Natural killer cell (primary cell): ENCODE measurements around the gene TBCD. TPM values are rescaled to one million over a fixed set of nuclear protein-coding genes. Genes with fewer than 3 reads are reported as not detected.
A peak's percentile ranks its signal among the peaks of the same experiment; 100 is the strongest.

Source experiments
- ATAC-seq, 3 donors: fragments of 150-1000 bp in 2 of 3; fragments of 200-7000 bp in 1 of 3; cut with Tn5 transposase; 1 replicate in 1 of 3; 2 replicates in 2 of 3; pipeline ENCODE4 v1.10.0; 2021; ENCODE audit warnings: mild to moderate bottlenecking in 2 of 3, moderate library complexity in 2 of 3
- DNase-seq, 2 donors: peaks; one replicate each; pipeline versions ENCODE4 v3.0.0 to v3.0.0-alpha.2; 2013 to 2021; ENCODE audit warnings: mixed read lengths in 1 of 2
- H3K27ac ChIP-seq: one replicate; pipeline ENCODE4 v1.5.1; 2013; ENCODE audit warnings: mild to moderate bottlenecking, low read length
- H3K27me3 ChIP-seq: one replicate; pipeline ENCODE4 v1.6.1; 2013; ENCODE audit warnings: low read length; ENCODE audit not compliant: control insufficient read depth, insufficient read depth
- H3K36me3 ChIP-seq: one replicate; pipeline ENCODE4 v1.6.1; 2013; ENCODE audit warnings: low read length; ENCODE audit not compliant: control insufficient read depth, insufficient read depth
- H3K4me1 ChIP-seq: one replicate; pipeline ENCODE4 v1.6.1; 2013; ENCODE audit warnings: low read length; ENCODE audit not compliant: control insufficient read depth, insufficient read depth
- H3K4me3 ChIP-seq: one replicate; pipeline ENCODE4 v1.5.1; 2013; ENCODE audit warnings: low read length
- H3K9me3 ChIP-seq: one replicate; pipeline ENCODE4 v1.6.1; 2013; ENCODE audit warnings: low read length; ENCODE audit not compliant: control insufficient read depth, insufficient read depth
- H3K27ac Mint-ChIP-seq, 2 donors: one replicate each; pipeline ENCODE4 v1.8.0; 2022; ENCODE audit warnings: mild to moderate bottlenecking in 2 of 2, mixed read lengths in 2 of 2, moderate library complexity in 1 of 2
- H3K27me3 Mint-ChIP-seq, 2 donors: one replicate each; pipeline ENCODE4 v1.8.0; 2022; ENCODE audit warnings: low read depth in 2 of 2, mixed read lengths in 2 of 2
- H3K36me3 Mint-ChIP-seq: one replicate; pipeline ENCODE4 v1.8.0; 2022; ENCODE audit warnings: mixed read lengths
- H3K4me1 Mint-ChIP-seq, 2 donors: one replicate each; pipeline ENCODE4 v1.8.0; 2022; ENCODE audit warnings: mixed read lengths in 2 of 2
- H3K4me3 Mint-ChIP-seq: one replicate; pipeline ENCODE4 v1.8.0; 2022; ENCODE audit warnings: mild to moderate bottlenecking, moderate library complexity, mixed read lengths
- H3K9me3 Mint-ChIP-seq, 2 donors: one replicate each; pipeline ENCODE4 v1.8.0; 2022; ENCODE audit warnings: mixed read lengths in 2 of 2
- WGBS: methylation state at CpG from one replicate; pipeline ENCODE4 v1.1.7; 2013; ENCODE audit warnings: missing lambda C conversion rate; ENCODE audit not compliant: insufficient coverage; 5-methylcytosine and 5-hydroxymethylcytosine counted together
- intact Hi-C: fragments of 100-400 bp; cut with micrococcal nuclease; formaldehyde crosslinking; loops from one replicate; pipeline ENCODE4 v1.14.2; 2022
- total RNA-seq, 4 donors: library from RNA; stranded (reverse); fragments of 120-200 nt in 1 of 4; gene quantifications; one replicate each; pipeline versions ENCODE4 v1.2.3 to v1.2.4, GENCODE V29; 2013 to 2022
- TF ChIP-seq, protein P1 (sequence below): fragments of 200-600 bp; IDR thresholded peaks from one replicate; pipeline ENCODE4 v1.8.0; 2022; ENCODE audit warnings: antibody characterized with exemption

The TBCD gene
- total RNA-seq, 3 donors from 2014 or later (not counting 1 experiment from before 2014, with no cell fraction given): 92.0 to 149 (median 132) TPM

DNA sequence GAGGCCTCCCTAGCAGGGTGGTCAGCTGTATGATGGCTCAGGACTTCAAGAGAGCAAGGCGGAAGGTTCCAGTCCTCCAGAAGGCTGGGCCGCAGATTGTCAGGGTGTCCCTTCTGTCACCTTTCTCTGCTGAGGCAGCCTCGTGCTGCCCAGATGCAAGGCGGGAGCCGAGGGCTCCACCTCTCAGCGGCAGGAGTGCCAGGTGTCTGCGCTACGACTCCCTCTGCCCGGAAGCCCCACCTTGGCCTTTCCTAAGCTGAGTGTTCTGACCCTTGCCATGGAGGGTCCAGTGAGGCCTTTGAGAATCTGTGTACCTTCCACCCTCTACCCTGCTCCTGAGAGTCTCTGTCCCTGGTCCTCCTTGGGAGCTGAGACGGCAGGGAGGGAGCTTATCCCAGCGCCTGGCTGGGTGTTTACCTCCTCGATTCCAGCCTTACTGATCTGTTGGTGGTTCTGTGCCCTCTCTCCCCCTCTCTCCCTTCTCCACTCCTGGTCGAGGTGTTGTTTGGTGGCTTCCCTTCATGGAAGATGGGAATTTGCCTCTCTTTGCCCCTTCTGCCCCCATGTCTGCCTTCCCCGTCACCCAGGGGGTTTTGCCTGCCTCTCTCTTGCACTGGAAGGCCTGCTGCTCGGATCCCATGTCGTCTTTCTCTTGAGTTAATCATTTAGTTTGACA is 90.2 kb downstream of the TBCD start:
- DNase-seq (no peak), ATAC-seq (no peak)
- peaks cover 14 to 15% of the 10 kb centered on the region in 2 donors for H3K4me1 Mint-ChIP-seq
- Histone ChIP-seq H3K27me3 (no peaks in the 10 kb centered on the region), H3K4me1 (peaks cover 9% of the 10 kb centered on the region), H3K9me3 (no peaks in the 10 kb centered on the region), H3K4me3 (no peak overlapping the region), H3K27ac (no peak overlapping the region), H3K36me3 (no peaks in the 10 kb centered on the region)
- H3K27me3 Mint-ChIP-seq: no peaks in the 10 kb centered on the region
- H3K4me3 Mint-ChIP-seq: no peak overlapping the region
- WGBS: 94% methylated on average over 15 of the region's 16 CpGs
- H3K27ac Mint-ChIP-seq: peak overlapping the region in 1 of 2 donors; percentile 21
- intact Hi-C loops: no loop called here
- no peaks in the 10 kb centered on the region for H3K9me3 Mint-ChIP-seq
- TF ChIP-seq, protein P1, sequence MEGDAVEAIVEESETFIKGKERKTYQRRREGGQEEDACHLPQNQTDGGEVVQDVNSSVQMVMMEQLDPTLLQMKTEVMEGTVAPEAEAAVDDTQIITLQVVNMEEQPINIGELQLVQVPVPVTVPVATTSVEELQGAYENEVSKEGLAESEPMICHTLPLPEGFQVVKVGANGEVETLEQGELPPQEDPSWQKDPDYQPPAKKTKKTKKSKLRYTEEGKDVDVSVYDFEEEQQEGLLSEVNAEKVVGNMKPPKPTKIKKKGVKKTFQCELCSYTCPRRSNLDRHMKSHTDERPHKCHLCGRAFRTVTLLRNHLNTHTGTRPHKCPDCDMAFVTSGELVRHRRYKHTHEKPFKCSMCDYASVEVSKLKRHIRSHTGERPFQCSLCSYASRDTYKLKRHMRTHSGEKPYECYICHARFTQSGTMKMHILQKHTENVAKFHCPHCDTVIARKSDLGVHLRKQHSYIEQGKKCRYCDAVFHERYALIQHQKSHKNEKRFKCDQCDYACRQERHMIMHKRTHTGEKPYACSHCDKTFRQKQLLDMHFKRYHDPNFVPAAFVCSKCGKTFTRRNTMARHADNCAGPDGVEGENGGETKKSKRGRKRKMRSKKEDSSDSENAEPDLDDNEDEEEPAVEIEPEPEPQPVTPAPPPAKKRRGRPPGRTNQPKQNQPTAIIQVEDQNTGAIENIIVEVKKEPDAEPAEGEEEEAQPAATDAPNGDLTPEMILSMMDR: no peak
- no peaks in the 10 kb centered on the region for H3K36me3 Mint-ChIP-seq

DNA sequence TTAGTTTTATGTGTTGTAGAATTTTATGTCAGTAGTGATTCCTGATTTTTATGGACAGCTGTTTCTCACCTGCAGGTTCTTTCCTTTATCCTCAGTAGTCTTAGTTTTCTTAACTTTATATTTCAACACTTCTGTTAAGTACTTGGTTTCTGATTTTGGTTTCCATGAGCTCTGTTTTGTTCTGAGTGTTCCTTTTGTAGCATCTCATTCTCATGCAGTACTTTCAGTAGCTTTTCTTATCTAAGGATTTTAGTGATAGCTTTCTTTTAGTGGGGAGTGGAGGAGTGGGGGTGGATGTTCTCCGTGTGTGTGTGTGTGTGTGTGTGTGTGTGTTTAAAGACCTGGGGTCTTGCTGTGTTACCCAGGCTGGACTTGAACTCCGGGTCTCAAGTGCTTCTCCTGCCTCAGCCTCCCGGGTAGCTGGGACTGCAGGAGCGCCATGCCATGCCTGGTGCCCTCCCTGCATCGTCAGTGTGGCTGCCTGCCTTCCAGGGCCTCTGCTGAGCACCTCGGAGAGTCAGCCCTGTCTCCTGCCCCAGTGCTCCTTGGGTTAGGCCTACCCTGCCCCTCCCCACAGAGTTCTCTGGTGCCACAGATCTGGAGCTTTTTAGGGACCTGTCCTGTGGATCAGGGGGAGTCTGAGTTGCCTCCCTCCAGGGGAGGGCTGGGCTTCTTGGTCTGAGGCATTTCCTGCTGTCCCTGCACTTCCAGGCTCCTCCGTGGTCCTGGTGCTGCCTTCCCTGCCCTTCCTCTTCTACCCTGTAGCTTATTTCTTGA is 92.2 kb downstream of the TBCD start:
- ATAC-seq (no peak), DNase-seq (no peak)
- TF ChIP-seq, protein P1: no peak
- no peaks in the 10 kb centered on the region for H3K36me3 ChIP-seq
- no peaks in the 10 kb centered on the region for H3K9me3 Mint-ChIP-seq
- no peak overlapping the region for H3K4me3 ChIP-seq
- H3K36me3 Mint-ChIP-seq: no peaks in the 10 kb centered on the region
- no peak overlapping the region for H3K4me3 Mint-ChIP-seq
- peak overlapping the region in 1 of 2 donors; percentile 38 for H3K27ac Mint-ChIP-seq
- WGBS: 97% methylated on average over 6 of the region's 7 CpGs
- no peaks in the 10 kb centered on the region for H3K9me3 ChIP-seq
- H3K4me1 ChIP-seq: peaks cover 17% of the 10 kb centered on the region
- no peak overlapping the region for H3K27ac ChIP-seq
- peaks cover 13 to 20% of the 10 kb centered on the region in 2 donors for H3K4me1 Mint-ChIP-seq
- intact Hi-C loops: no loop called here
- H3K27me3 Mint-ChIP-seq: no peaks in the 10 kb centered on the region
- H3K27me3 ChIP-seq: no peaks in the 10 kb centered on the region

DNA sequence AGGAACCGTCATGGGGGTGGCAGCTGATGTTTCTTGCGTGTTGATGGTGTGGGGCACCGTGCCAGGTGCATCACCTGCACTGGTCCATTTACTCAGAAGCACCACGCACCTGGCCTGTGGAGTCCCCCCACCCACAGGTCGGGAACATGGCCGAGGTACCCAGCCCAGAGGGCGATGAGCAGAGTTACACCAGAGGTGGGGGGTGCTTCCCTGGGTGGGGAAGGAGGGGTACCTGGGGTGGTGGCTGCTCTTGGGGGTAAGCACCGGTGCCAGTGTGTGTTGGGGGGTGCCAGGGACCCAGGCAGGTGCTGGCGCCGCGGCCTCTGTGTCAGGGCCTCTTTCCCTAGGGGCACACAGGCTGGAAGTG is 92.9 kb downstream of the TBCD start:
- Mint-ChIP-seq H3K27me3 (no peaks in the 10 kb centered on the region), H3K4me3 (no peak overlapping the region), H3K36me3 (no peaks in the 10 kb centered on the region), H3K27ac (peak overlapping the region in 1 of 2 donors; percentile 38), H3K4me1 (peaks cover 13 to 25% of the 10 kb centered on the region in 2 donors), H3K9me3 (no peaks in the 10 kb centered on the region)
- DNase-seq: no peak
- Histone ChIP-seq H3K36me3 (no peaks in the 10 kb centered on the region), H3K27ac (no peak overlapping the region), H3K4me3 (no peak overlapping the region), H3K27me3 (no peaks in the 10 kb centered on the region), H3K4me1 (peaks cover 22% of the 10 kb centered on the region), H3K9me3 (no peaks in the 10 kb centered on the region)
- intact Hi-C loops: loop anchor here (5.0 kb wide), 1 partner anchor 238 kb away; no protein-coding TSS in a partner anchor
- TF ChIP-seq, protein P1: no peak
- WGBS: 94% methylated on average over 11 of the region's 11 CpGs
- no peak for ATAC-seq
